GM21529 (cell line): ENCODE results near the gene DEFB108B.
"Not testable (repeated sequence)": the region's sequence is repeated elsewhere in the genome, so short reads cannot be mapped to it uniquely, and the experiment has no call there.

Source experiments
- ATAC-seq: cut with Tn5 transposase; IDR thresholded peaks from one replicate; pipeline ENCODE4 v1.9.1; 2021; ENCODE audit not compliant: unreplicated experiment

DEFB108B gene, protein sequence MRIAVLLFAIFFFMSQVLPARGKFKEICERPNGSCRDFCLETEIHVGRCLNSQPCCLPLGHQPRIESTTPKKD

DNA sequence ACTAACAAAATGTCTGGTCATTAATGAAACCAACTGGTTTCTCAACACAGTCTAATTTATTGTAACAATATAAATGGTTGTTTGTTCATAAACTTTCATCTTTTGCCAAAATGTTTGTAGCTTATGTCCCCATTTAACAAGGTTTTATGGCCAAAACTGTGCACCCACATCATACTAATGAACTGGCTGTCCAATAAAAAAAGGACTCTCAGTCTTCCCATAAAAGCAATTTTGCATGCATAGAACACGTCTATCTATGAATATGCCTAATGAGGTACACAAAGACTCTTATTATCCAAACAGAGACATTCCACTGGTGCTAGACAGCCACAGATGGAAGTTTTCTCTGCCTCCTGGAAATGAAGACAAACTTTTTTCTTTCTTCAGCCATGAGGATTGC lies at the start of gene DEFB108B:
TSS of gene DEFB108B (plus strand) at position 390 of the 400 bp plus-strand sequence. CDS start at position 390, 0 bp downstream.
- ATAC-seq = not testable (repeated sequence)

DNA sequence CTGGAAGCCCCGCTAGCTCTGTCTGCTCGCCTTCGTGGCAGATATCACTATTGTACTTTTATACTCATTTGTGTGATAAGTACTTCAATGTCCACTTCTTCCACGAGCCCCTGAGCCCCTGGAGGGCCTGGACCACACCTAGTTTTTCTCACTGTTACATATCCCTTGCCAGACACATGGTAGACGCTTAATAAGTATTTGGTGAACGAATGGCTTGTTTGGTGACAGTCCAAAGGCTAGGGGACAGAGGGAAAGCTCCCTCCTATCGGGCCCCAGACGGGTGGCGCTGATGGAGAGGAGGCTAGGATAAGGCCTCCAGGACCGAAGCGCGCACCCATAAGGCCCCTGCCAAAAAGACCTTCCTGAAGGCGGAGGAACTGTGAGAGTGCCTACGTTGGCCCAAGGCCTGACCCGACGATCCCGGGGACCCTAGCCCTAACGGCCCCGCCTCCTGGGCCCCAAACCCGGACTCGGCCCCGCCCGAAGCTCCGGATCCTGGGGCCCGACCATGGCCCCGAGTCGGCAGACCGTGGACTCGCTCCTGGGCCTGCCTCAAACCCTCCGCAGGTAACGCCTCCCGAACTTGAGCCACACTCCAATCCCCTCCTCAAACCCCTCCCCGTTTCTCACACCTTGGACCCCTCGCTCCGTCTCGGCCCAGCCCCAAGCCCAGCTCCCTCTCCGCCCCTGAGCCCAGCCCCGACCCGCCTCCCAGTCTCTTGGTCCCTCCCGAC lies 46.7 kb upstream of the DEFB108B start:
- ATAC-seq = peak; percentile 32

DNA sequence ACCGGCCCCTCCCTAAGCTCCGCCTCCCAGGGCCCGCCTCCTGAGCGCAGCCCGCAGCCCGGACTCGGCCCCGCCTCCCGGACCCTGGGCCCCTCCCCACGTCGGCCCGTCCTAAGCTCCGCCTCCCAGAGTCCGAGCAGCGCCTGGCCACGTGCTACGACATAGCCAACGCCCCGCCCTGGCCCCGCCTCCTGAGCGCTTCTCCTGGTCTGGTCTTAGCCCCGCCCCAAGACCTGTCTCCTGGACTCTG lies 46.2 kb upstream of the DEFB108B start:
- ATAC-seq = peak; percentile 99

DNA sequence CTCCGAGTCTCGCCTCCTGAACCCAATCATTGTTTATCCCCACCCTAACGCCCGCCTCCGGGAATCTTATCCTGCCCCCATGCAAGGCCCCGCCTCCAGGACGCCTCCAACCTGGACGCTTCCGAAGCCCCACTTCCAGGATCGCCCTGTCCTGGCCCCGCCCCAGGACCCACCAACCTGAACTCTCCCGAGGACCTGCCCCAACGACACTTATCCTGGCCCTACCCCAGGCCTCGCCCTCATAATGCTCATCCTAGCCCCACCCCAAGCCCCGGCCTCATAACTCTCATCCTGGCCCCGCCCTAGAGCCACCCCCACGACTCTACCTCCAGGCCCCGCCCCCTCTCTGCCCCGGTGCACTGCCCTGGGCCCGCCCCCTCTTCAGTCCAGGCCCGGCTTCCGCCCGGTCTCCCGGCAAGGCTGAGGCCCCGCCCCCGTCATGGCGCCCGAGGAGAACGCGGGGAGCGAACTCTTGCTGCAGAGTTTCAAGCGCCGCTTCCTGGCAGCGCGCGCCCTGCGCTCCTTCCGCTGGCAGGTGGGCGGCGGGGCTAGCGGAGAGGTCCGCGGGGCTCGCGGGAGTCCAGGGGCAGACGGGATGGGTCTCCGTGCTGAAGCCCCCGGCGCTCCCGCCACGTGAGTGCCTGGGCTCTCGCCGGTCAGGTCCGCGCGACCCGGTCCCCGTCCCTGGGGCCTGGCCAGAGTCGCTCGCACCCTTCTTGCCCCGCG lies 45.7 kb upstream of the DEFB108B start:
- ATAC-seq = peak; percentile 87

DNA sequence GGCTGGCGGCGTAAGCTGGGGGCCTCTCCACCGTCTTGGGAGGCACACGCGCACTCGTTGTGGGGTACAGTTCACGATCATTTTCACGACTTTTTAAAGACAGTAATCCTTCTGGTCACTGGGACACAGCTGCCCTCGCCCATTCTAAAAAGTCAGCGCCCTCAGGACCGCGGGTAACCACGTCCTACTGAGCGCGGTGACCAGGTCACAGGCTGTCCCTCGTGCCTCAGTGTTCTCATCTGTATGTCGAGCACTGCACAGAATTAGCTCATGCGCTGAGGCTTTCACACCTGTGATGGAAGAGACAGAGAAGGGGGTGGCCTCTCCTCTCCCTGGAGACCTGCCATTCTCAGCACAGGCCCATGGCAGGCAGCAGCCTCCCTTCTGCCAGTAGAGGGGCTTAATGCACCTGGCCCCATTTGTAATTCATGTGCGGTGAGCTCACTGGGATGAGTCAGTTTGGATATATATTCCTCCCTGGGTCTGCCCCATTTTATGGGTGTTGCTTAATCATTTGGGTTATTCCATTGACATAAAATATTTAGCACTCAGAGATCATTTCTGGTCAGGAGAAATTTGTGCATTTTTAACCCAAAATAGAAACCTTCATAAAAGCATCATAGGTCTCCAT lies 45.1 kb upstream of the DEFB108B start:
- not testable (repeated sequence) for ATAC-seq

DNA sequence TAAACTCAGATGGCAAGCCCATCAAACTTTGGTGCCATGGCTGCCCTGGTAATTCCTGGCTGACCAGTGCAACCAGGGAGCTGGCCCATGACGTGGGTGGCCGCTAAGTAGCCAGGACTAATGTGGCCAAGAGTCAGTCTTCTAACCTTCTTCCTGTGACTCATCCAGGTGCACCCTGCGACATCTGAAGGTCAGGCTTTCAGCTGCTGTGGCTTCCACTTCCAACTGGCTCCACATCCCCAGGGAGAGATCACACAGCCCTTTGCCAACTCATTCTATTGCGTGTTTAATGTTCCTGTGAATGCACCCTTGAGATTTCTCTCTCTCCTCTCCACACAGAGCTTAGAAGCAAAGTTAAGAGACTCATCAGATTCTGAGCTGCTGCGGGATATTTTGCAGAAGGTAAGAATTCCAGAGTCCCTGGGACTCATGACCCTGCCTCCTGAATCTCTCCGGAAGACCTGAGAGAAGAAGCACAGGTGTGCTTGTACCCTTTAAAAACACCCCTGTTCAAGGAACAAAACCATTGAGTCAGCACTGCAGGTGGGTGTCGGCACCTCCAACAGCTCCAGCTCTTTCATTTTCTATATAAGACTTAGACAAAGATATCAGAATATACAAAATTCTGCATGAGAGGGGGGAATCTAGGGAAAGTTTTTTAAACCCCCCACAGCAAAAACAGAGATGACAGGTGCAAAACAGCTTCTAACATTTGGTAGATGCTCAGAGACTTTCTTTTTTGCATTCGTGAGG lies 43.4 kb upstream of the DEFB108B start:
- ATAC-seq = not testable (repeated sequence)

DNA sequence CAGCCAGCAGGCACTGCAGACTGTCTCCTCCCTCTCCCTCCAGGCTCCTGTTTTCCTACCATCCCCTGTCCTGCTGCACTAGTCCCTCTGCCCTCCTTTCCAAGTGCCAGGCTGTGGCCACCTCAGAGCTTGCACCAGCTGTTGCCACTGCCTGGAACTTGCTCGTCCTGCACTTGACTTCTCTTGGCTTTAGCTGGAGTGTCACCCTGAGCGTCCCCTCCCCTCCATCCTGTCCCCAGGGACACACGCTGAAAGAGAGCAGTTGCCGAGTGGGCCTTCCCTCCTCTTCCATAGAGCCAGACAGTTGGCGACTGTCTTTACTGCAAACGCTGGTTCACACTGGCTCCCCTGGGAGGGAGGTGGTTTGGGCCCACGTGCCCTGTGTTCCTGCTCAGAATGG lies 41.9 kb upstream of the DEFB108B start:
- not testable (repeated sequence) for ATAC-seq

DNA sequence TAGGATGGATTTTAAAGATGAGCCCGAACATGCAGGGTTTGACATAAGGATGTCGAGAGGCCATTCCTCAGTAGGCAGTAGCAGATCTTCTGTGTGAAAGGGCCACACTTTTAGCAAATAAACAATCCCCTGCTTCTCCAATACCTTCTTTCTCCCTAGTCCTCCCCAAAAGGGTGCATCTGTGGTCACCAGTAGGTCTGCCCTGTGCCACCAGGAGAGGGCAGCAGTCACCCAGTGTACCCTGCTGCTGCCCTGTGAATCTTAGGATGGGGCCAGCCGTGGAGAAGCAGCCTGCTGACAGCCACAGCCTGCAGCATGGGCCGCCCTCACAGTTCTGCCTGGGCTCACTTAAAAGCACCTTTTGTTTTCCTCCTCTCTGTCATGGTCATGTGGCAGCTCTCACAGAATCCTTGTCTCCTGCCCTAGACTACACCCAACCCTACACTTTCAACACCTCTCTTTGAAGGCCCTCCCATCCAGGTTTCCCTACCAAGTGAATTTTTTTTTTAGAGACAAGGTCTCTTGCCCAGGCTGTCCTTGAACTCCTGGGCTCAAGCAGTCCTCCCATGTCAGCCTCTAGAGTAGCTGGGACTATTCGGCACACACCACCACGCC lies 40.3 kb upstream of the DEFB108B start:
- ATAC-seq = not testable (repeated sequence)

DNA sequence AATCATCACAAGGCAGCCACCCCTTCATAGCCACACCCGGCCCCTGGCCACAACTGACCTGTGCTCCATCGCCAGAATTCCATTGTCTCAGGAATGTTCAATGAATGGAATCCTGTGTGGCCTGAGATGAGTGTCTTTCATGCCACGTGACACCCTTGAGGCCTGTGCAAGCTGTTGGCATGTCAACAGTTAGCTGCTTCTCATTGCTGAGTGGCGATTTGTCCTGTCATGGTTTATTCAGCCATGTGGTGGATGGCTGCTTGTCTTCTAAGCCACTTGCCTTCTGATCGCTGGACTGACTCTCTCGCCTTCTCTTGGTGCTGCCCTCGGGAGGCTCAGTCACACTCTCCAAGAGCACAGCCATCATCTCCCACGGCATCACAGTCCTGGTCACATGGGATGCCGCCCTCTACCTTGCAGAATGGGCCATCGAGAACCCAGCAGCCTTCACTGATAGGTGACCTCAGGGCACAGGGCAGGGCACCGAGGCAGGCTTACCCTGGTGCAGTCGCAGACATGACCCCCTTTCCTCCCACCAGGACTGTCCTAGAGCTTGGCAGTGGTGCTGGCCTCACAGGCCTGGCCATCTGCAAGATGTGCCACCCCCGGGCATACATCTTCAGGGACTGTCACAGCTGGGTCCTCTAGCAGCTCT lies 38.5 kb upstream of the DEFB108B start:
- not testable (repeated sequence) for ATAC-seq

DNA sequence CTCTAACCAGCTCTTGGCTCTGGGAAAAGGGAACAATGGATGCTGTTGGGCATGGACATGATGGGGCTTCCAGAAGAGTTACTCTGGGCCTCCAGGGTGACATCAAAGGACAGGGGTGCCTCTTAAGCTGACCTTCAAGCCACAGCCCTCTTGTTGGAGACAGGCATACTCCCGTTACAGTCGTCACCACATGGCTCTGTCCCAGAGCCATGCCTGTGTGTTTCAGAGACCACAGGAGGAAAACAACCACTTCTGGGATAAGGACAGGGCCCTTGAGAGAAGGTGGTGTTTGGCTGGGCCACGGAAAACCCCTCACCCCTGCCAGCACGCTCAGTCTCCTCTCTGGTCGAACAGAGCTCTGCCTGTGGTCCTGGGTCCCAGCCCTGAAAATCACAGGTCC lies 37.8 kb upstream of the DEFB108B start:
- ATAC-seq = not testable (repeated sequence)

DNA sequence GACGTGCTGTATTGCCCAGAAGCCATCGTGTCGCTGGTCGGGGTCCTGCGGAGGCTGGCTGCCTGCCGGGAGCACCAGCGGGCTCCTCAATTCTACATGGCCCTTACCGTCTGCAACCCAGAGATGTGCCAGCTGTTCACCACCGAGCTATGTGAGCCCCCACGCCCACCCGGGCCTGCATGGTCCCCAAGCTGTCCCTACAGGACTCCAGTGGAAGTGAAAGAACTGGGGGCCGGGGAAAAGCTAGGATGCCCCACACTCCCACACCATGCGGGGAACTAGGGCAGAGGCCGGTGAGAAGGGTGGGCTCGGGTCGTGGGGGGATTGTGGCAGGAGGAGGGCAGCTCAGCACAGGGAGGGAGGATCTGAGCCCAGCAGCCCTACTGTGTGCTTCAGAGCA lies 37.0 kb upstream of the DEFB108B start:
- not testable (repeated sequence) for ATAC-seq

DNA sequence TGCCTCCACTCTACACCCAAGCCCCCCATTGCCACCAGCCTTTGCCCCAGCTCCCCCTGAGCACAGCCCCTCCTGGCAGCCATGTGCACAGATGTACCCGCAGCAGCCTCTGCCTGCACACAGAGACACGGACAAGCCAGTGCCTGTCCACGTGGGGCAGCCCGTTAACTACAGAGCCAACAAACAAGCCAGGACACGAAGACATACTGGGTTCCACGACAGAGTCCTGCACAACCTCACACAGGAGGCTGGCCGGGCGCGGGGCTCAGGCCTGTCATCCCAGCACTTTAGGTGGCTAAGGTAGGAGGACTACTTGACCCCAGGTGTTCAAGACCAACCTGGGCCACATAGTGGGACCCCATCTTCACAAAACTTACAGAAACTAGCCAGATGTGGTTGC lies 36.2 kb upstream of the DEFB108B start:
- not testable (repeated sequence) for ATAC-seq

DNA sequence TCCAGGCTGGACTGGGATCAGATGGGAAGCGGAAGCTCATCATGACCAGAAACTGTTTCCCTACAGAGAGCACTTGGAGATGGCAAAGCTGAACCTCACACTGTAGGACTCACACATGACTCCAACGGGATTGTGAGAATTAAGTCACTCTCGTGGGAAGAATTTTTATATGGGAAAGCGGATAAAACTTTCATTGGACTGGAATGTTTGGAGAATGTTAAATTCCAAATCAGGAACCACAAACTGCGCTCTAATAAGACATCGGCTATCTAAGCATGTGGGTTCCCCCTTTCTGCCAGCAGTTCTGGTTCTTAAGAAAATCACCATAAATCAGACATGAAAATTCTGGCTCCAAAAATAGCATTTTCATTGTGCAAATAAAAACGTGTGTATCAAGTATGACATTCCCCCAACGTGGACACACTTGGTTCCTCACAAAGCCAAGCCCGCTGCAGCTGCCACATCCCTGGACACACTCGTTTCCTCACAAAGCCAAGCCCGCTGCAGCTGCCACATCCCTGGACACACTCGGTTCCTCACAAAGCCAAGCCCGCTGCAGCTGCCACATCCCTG lies 33.4 kb upstream of the DEFB108B start:
- not testable (repeated sequence) for ATAC-seq

DNA sequence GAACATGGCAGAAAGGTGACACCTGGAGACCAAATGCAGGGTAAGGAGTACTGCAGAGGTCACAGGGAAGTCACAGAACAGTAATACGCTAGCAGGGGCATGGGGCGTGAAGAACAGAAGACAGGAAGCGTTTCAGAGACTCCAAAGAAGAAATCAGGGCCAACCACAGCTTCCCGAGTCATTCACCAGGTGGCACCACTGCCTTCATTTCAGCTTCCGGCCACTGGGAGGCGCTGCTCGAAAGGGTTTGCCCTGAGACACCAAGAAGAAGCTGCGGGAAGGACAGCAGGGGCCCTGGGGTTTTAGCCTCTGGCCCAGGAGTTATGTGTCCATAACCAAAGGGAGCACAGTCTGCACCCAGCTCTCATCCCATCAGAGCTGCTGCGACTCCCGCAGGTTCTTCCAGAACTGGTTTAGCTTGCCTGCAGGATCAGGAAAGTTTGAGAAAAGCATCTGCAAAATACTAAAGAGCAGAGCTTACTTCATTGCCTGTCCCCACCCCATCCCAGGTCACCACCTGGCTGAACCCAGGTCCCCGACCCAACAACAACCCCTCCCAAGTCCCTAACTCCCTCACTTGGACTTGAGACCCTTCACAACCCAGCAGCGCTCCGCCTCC lies 32.6 kb upstream of the DEFB108B start:
- not testable (repeated sequence) for ATAC-seq

DNA sequence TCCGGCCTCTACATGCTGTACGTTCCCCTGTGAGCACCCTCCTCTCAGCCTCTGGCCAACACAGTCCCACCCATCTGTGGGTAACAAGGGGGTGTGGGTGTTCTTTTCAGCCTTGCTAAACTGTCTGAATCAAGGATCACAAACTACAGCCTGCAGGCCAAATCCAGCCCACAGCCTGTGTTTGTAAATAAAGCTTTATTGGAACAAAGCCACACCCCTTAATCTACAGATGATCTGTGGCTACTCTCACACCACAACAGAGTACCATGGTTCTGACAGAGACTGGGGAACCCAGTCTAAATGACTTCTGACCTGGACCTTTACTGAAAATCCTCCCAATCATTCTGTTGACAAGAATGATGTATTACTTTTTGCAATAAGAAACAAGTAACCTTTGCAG lies 32.0 kb upstream of the DEFB108B start:
- ATAC-seq = not testable (repeated sequence)

DNA sequence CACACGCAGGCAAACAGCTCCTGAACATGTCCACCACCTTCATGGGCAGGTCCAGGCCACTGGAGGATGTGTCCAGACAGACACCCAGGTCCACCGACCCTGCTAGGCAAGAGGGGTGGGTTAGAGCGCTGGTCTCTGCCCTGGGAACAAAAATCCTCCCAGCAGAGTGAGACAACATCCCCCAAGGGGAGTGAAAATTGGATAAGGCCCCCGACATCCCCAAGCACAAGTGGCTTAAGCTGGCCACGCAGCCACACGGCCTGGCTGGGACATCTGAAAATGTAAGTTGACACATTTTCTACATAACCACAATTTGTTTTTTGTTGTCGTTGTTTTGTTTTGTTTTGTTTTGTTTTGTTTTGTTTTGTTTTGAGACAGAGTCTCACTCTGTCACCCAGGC lies 30.1 kb upstream of the DEFB108B start:
- not testable (repeated sequence) for ATAC-seq

DNA sequence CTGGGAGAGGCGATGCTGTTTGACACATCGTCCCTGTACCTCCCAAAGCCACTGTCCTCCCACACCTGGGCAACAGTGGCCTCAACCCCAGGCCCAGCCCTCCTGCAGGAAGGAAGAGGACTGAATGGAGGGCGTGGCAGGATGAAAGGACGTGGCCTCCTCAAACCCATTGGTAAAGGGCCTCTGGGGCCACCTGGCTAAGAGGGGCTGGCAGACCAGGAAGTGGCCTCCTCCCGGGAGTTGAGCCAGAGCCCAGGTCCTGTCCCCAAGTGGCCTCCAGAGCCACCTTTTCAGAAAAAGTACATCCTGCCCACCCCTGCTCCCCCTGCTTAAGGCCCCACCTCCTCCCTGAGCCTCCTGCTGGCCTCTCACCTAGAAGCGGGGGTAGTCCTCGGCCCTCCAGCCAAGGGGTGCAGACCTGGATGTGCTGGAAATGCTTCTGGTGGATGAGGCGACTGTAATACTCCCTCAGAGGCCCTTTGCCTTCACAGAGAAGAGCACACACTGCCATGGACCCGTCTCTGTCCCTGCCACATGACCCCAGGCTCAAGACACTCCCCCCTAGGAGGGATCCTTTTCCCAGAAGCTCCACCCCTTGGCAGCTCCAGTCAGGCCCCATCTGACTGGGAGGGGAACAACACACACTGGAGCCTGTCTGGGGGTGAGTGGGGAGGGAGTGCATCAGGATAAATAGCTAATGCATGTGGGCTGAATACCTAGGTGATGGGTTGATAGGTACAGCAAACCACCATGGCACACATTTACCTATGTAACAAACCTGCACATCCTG lies 28.6 kb upstream of the DEFB108B start:
- ATAC-seq = not testable (repeated sequence)

DNA sequence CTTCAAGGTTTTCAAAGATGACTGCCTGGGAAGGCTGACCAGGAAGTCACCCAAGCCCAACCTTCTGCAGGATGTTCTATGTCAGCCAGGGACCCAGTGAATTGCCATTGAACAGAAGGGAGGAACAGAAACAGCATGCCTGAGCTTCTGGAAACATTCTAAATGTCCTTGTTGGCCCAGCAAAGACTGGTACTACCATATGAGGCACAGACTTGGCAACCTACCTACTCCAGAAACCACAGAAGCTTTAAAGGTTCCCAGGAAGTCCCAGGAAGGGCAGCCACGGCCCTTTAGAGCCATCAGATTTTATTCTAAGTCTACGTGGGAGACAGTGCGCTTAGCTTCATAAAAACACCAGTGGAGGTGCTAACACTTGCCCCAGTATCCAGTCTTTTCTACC lies 20.5 kb upstream of the DEFB108B start:
- ATAC-seq = not testable (repeated sequence)
